RKO (cell line): ENCODE results near the gene KNSTRN.

Experiments used
- DNase-seq: peaks from one replicate; pipeline ENCODE4 v3.0.0-alpha.2; 2016; ENCODE audit warnings: low spot score

Gene KNSTRN

GRCh38 chr15:40435023-40435709 is 52.6 kb downstream of the KNSTRN start:
- no peak for DNase-seq

- DNase-seq = no peak
Measured at GRCh38 chr15:40435710-40436089, 53.2 kb downstream of the KNSTRN start.

DNA sequence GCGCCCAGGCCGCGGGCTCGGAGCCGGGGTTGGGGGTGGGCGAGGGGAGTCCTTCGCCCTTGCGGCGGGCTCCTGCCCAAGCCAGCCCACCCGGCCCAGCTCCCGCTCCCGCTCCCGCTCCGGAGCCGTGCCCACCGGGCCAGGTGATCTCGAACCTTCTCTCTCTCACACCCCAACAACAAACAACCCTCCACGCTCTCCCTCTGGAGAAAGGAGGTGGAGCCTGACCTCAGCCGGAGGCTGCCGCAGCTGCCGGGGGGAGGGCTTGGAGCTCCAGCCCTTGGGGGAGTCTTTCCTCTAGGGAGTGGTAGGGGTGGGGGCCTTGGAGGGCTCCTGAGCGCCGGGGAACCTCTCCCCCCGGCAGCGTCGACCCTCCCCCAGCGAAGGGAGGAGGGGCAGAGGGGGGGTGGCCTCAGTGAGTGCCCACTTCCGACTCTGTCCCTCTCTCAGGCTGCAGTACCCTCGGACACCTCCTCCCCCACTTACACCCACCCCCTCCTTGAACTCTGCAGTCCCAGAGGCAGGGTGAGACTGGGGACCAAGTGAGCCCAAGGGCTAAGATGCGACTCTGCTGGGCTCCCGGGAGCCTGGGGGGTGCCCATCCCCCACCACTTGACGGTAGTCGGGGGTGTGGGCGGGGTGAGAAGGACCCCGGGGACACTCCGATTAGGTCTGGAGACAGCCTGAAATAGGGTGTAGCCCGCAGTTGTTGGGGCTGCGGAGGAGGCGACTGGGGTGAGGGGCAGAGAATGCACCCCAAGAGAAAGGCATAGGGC is 53.8 kb downstream of the KNSTRN start:
- no peak for DNase-seq

GRCh38 chr15:40436892-40437751 is 54.6 kb downstream of the KNSTRN start:
- DNase-seq = no peak

- no peak for DNase-seq
Measured at GRCh38 chr15:40437752-40438687, 55.5 kb downstream of the KNSTRN start.

GRCh38 chr15:40438712-40439111 is 56.2 kb downstream of the KNSTRN start:
- no peak for DNase-seq

- DNase-seq = no peak
Measured at GRCh38 chr15:40439461-40439959, 57.0 kb downstream of the KNSTRN start.

- peak; percentile 48 for DNase-seq
Measured at GRCh38 chr15:40439960-40440742, 57.6 kb downstream of the KNSTRN start.

GRCh38 chr15:40440743-40441564 is 58.4 kb downstream of the KNSTRN start, which contains the start of gene BAHD1:
TSS of gene BAHD1 (plus strand) at chr15:40440953. CDS start at chr15:40458465, 17,512 bp downstream.
- DNase-seq = peak; percentile 92

- DNase-seq = no peak
Measured at GRCh38 chr15:40441565-40442531, 59.3 kb downstream of the KNSTRN start.

DNA sequence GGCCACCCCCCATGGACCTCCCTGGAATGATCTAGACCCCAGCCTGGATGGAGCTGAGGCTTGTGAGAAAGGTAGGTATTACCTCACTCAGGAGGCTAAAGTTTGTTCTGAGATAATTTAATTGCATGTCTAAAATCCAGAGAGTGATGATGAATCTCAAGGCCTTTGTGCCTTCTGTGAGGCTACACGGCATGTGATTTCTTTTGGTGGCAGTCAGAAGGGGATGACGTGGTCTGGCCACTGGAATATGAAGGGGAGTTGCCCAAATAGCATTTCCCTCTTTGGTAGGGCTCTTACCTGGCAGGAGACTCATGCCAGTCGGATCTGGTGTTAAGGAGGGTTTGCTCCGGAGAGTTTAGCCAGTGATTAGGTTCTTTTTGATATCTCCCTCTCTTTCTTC is 60.7 kb downstream of the KNSTRN start:
- DNase-seq = no peak

DNA sequence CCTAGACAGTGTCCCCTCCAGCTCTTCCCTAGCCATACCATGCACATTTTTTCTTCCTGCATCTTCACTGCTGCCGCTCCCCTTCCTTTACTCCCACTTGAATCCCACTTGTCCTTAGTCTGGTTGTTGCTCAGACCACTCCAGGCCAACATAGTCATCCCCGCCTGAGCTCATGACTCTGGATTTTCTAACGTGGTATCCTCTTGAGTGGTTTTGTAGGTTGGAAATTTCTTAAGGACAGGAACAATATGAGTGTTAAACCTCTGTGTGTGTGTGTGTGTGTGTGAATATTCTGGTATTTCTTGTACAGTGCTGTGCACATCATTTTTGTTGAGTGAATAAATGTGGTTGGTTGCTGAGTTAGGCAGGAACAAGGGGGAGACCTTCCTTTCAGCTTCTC is 61.3 kb downstream of the KNSTRN start:
- no peak for DNase-seq
